Omental fat pad (tissue), 4 donors: ENCODE measurements around the gene OSMR. TPM values are rescaled to one million over a fixed set of nuclear protein-coding genes. Genes with fewer than 3 reads are reported as not detected.

Experiments
- ATAC-seq: fragments of 150-250 bp; one replicate; pipeline ENCODE4 v1.9.1; 2016; ENCODE audit warnings: mild to moderate bottlenecking, moderate library complexity; ENCODE audit not compliant: low FRiP score
- DNase-seq: peaks from one replicate; pipeline ENCODE4 v3.0.0-alpha.2; 2019; ENCODE audit warnings: low spot score
- CTCF ChIP-seq, 3 donors: fragments of 450-650 bp; IDR thresholded peaks; one replicate each; pipeline ENCODE4 v1.5.1; 2016 to 2017; ENCODE audit warnings: antibody characterized with exemption in 3 of 3, mild to moderate bottlenecking in 3 of 3, moderate library complexity in 2 of 3
- total RNA-seq, 4 donors: library from RNA; depleted of rRNA; stranded (reverse); fragments of >200 nt; gene quantifications; one replicate each; pipeline ENCODE4 v1.1.0, GENCODE V29; 2016

OSMR gene
- total RNA-seq, 4 donors from 2014 or later, result 51.7 to 180 (median 108) TPM

GRCh38 chr5:38931731-38932130 lies 85.9 kb downstream of the OSMR start:
- DNase-seq (no peak), ATAC-seq (no peak)
- no peak for TF ChIP-seq CTCF (IDR thresholded peaks at IDR 0.05)

- TF ChIP-seq CTCF (IDR thresholded peaks at IDR 0.05), result no peak
- DNase-seq (no peak), ATAC-seq (no peak)
Observed at GRCh38 chr5:38932854-38933408, 87.1 kb downstream of the OSMR start.

DNA sequence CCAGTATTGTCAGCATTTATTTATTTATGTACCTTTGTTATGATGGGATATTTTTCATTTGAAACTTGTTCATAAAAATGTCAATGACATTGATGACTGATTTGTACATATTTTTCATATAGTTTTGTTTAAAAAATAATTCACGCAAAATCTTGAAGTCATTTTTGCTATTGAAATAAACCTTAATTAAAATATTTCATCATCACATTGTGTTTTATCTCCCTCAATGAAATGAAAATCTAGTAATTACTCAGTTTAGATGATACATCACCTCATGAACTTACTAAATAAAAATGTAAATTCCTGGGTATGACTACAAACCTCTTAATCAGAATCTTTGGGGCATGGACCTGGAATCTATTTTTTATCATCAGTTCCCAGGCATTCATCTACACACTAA lies 89.6 kb downstream of the OSMR start:
- TF ChIP-seq CTCF (IDR thresholded peaks at IDR 0.05), result no peak
- ATAC-seq, result no peak
- no peak for DNase-seq

DNA sequence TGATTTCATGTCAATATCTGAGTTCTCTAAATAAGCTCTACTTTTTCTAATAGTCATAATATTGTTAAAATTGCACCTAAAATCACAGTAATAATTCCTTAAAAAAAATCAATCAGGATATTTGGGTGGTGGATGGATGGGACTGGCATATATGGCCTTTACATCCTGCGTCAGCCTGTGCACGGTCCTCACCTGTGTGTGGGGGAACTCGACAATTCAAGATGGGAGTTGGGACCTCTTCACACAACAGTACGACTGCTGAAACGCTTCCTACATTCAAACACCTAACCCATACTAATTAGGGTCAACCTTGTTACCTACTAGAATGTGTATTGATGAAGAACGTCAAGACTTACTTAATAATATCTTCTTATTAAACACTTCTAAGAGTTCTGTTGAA lies 90.5 kb downstream of the OSMR start:
- no peak for DNase-seq
- no peak for TF ChIP-seq CTCF (IDR thresholded peaks at IDR 0.05)
- ATAC-seq, result no peak

DNA sequence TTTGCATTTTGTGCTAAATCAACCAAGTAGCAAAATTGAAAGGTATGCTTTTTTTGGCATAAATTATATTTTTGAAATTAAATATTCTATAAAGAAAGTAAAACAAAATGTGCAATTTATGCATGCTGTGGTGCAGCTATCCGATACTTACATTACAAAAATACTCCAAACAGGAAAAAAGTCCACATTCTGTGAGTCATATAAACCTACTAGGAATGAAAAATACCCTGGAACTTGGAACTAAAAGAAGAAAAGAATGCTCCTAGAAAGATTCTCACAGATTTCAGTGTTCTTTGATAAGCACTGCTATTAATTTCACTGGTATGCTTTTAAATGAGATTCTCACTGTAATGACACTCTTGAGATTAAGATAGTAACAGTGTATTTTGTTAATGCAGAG lies 92.6 kb downstream of the OSMR start:
- DNase-seq (no peak), ATAC-seq (no peak)
- no peak for TF ChIP-seq CTCF (IDR thresholded peaks at IDR 0.05)

- no peak for ATAC-seq
- TF ChIP-seq CTCF (IDR thresholded peaks at IDR 0.05), result no peak
- DNase-seq, result no peak
Observed at GRCh38 chr5:38938973-38939372, 93.2 kb downstream of the OSMR start.

- DNase-seq (no peak), ATAC-seq (no peak)
- TF ChIP-seq CTCF (IDR thresholded peaks at IDR 0.05), result no peak
Observed at GRCh38 chr5:38940230-38940858, 94.5 kb downstream of the OSMR start.
